Measurements from ENCODE around the gene SLC1A2. TPM values are rescaled to one million over a fixed set of nuclear protein-coding genes. Genes with fewer than 3 reads are reported as not detected.

Gene SLC1A2
- total RNA-seq, 2 experiments from 2014 or later: 0.08 TPM; not detected in 1

- Mint-ChIP-seq H3K4me1 (peaks cover 22% of the 10 kb centered on the region), H3K27ac (no peak overlapping the region), H3K36me3 (no peaks in the 10 kb centered on the region), H3K4me3 (no peak overlapping the region), H3K27me3 (no peaks in the 10 kb centered on the region), H3K9me3 (peaks cover 3% of the 10 kb centered on the region)
- DNase-seq: no peak
Observed at GRCh38 chr11:35321532-35322317, 97.6 kb downstream of the SLC1A2 start.

- DNase-seq: no peak
- H3K27me3 Mint-ChIP-seq: no peaks in the 10 kb centered on the region
- no peak overlapping the region for H3K4me3 Mint-ChIP-seq
- H3K9me3 Mint-ChIP-seq: peaks cover 3% of the 10 kb centered on the region
- H3K4me1 Mint-ChIP-seq: peaks cover 22% of the 10 kb centered on the region
- H3K36me3 Mint-ChIP-seq: no peaks in the 10 kb centered on the region
- no peak overlapping the region for H3K27ac Mint-ChIP-seq
Observed at GRCh38 chr11:35321111-35321510, 98.2 kb downstream of the SLC1A2 start.

GRCh38 chr11:35318977-35319925 is 100.1 kb downstream of the SLC1A2 start:
- Mint-ChIP-seq H3K27ac (peak overlapping the region; percentile 11), H3K9me3 (peaks cover 2% of the 10 kb centered on the region), H3K36me3 (no peaks in the 10 kb centered on the region), H3K27me3 (no peaks in the 10 kb centered on the region), H3K4me3 (no peak overlapping the region), H3K4me1 (peaks cover 17% of the 10 kb centered on the region)
- DNase-seq: no peak

- no peaks in the 10 kb centered on the region for H3K36me3 Mint-ChIP-seq
- peaks cover 2% of the 10 kb centered on the region for H3K9me3 Mint-ChIP-seq
- no peak for DNase-seq
- no peak overlapping the region for H3K4me3 Mint-ChIP-seq
- H3K27me3 Mint-ChIP-seq: no peaks in the 10 kb centered on the region
- peaks cover 15% of the 10 kb centered on the region for H3K4me1 Mint-ChIP-seq
- H3K27ac Mint-ChIP-seq: no peak overlapping the region
Observed at GRCh38 chr11:35318309-35318708, 101.0 kb downstream of the SLC1A2 start.

GRCh38 chr11:35317253-35317652 is 102.1 kb downstream of the SLC1A2 start:
- Mint-ChIP-seq H3K9me3 (peaks cover 2% of the 10 kb centered on the region), H3K36me3 (no peaks in the 10 kb centered on the region), H3K4me1 (peaks cover 15% of the 10 kb centered on the region), H3K27me3 (no peaks in the 10 kb centered on the region), H3K27ac (no peak overlapping the region), H3K4me3 (no peak overlapping the region)
- no peak for DNase-seq

- no peak overlapping the region for H3K4me3 Mint-ChIP-seq
- H3K36me3 Mint-ChIP-seq: no peaks in the 10 kb centered on the region
- no peak for DNase-seq
- peaks cover 15% of the 10 kb centered on the region for H3K4me1 Mint-ChIP-seq
- H3K9me3 Mint-ChIP-seq: peaks cover 2% of the 10 kb centered on the region
- H3K27ac Mint-ChIP-seq: no peak overlapping the region
- no peaks in the 10 kb centered on the region for H3K27me3 Mint-ChIP-seq
Observed at GRCh38 chr11:35316161-35316560, 103.2 kb downstream of the SLC1A2 start.

- no peak for DNase-seq
- H3K36me3 Mint-ChIP-seq: no peaks in the 10 kb centered on the region
- peaks cover 3% of the 10 kb centered on the region for H3K4me1 Mint-ChIP-seq
- H3K4me3 Mint-ChIP-seq: no peak overlapping the region
- H3K27ac Mint-ChIP-seq: no peak overlapping the region
- no peaks in the 10 kb centered on the region for H3K9me3 Mint-ChIP-seq
- H3K27me3 Mint-ChIP-seq: no peaks in the 10 kb centered on the region
Observed at GRCh38 chr11:35313760-35314153, 105.6 kb downstream of the SLC1A2 start.

GRCh38 chr11:35313066-35313759 is 106.1 kb downstream of the SLC1A2 start:
- H3K9me3 Mint-ChIP-seq: no peaks in the 10 kb centered on the region
- H3K27me3 Mint-ChIP-seq: no peaks in the 10 kb centered on the region
- no peak overlapping the region for H3K4me3 Mint-ChIP-seq
- no peak for DNase-seq
- no peaks in the 10 kb centered on the region for H3K4me1 Mint-ChIP-seq
- no peak overlapping the region for H3K27ac Mint-ChIP-seq
- H3K36me3 Mint-ChIP-seq: no peaks in the 10 kb centered on the region

- Mint-ChIP-seq H3K4me1 (no peaks in the 10 kb centered on the region), H3K36me3 (no peaks in the 10 kb centered on the region), H3K4me3 (no peak overlapping the region), H3K27ac (no peak overlapping the region), H3K9me3 (no peaks in the 10 kb centered on the region), H3K27me3 (no peaks in the 10 kb centered on the region)
- DNase-seq: no peak
Observed at GRCh38 chr11:35311331-35311730, 108.0 kb downstream of the SLC1A2 start.

GRCh38 chr11:35308157-35308556 is 111.2 kb downstream of the SLC1A2 start:
- Mint-ChIP-seq H3K4me1 (peaks cover 17% of the 10 kb centered on the region), H3K27ac (no peak overlapping the region), H3K36me3 (no peaks in the 10 kb centered on the region), H3K27me3 (no peaks in the 10 kb centered on the region), H3K4me3 (no peak overlapping the region), H3K9me3 (no peaks in the 10 kb centered on the region)
- no peak for DNase-seq

GRCh38 chr11:35307221-35307621 is 112.1 kb downstream of the SLC1A2 start:
- Mint-ChIP-seq H3K4me1 (peaks cover 17% of the 10 kb centered on the region), H3K36me3 (peaks cover 4% of the 10 kb centered on the region)

GRCh38 chr11:35305670-35306382 is 113.5 kb downstream of the SLC1A2 start:
- Mint-ChIP-seq H3K36me3 (peaks cover 4% of the 10 kb centered on the region), H3K9me3 (no peaks in the 10 kb centered on the region), H3K27ac (peak overlapping the region; percentile 9), H3K27me3 (no peaks in the 10 kb centered on the region), H3K4me1 (peaks cover 17% of the 10 kb centered on the region), H3K4me3 (peak overlapping the region; percentile 48)
- peak; percentile 15 for DNase-seq

More at GRCh38 chr11:35307221-35307621, 112.1 kb downstream of the SLC1A2 start:
- Mint-ChIP-seq H3K4me3 (no peak overlapping the region), H3K9me3 (no peaks in the 10 kb centered on the region), H3K27me3 (no peaks in the 10 kb centered on the region), H3K27ac (no peak overlapping the region)
- DNase-seq: no peak

- peaks cover 4% of the 10 kb centered on the region for H3K36me3 Mint-ChIP-seq
- no peak for DNase-seq
- H3K27ac Mint-ChIP-seq: no peak overlapping the region
- H3K4me3 Mint-ChIP-seq: no peak overlapping the region
- H3K4me1 Mint-ChIP-seq: peaks cover 17% of the 10 kb centered on the region
- H3K27me3 Mint-ChIP-seq: no peaks in the 10 kb centered on the region
- H3K9me3 Mint-ChIP-seq: no peaks in the 10 kb centered on the region
Observed at GRCh38 chr11:35304900-35305460, 114.4 kb downstream of the SLC1A2 start.

GRCh38 chr11:35304386-35304775 is 115.0 kb downstream of the SLC1A2 start:
- H3K4me3 Mint-ChIP-seq: no peak overlapping the region
- H3K27ac Mint-ChIP-seq: no peak overlapping the region
- no peak for DNase-seq
- no peaks in the 10 kb centered on the region for H3K27me3 Mint-ChIP-seq
- no peaks in the 10 kb centered on the region for H3K9me3 Mint-ChIP-seq
- peaks cover 17% of the 10 kb centered on the region for H3K4me1 Mint-ChIP-seq
- peaks cover 4% of the 10 kb centered on the region for H3K36me3 Mint-ChIP-seq
